Adipose tissue (tissue), 3 donors: Measurements from ENCODE around the gene B4GALT7. TPM values are rescaled to one million over a fixed set of nuclear protein-coding genes. Genes with fewer than 3 reads are reported as not detected.

Experiments used
- H3K27ac ChIP-seq: one replicate; pipeline ENCODE4 v1.5.1; 2013; ENCODE audit warnings: low read depth, low read length
- WGBS, 3 donors: extraction: QIAGEN DNeasy Blood & Tissue Kit; methylation state at CpG; one replicate each; pipeline ENCODE4 v1.1.7; 2013; 5-methylcytosine and 5-hydroxymethylcytosine counted together
- polyA plus RNA-seq, 3 donors: library from polyadenylated mRNA; stranded (reverse); fragments of 200-250 nt; gene quantifications; one replicate each; pipeline ENCODE4 v1.2.3, GENCODE V29; 2013
- donor health status: healthy with polysubstance abuse.
- donor health status: Bipolar disorder and iron deficiency.
- donor health status: healthy.

The B4GALT7 gene
- polyA plus RNA-seq, 3 donors: 21.6 to 45.4 (median 23.8) TPM

DNA sequence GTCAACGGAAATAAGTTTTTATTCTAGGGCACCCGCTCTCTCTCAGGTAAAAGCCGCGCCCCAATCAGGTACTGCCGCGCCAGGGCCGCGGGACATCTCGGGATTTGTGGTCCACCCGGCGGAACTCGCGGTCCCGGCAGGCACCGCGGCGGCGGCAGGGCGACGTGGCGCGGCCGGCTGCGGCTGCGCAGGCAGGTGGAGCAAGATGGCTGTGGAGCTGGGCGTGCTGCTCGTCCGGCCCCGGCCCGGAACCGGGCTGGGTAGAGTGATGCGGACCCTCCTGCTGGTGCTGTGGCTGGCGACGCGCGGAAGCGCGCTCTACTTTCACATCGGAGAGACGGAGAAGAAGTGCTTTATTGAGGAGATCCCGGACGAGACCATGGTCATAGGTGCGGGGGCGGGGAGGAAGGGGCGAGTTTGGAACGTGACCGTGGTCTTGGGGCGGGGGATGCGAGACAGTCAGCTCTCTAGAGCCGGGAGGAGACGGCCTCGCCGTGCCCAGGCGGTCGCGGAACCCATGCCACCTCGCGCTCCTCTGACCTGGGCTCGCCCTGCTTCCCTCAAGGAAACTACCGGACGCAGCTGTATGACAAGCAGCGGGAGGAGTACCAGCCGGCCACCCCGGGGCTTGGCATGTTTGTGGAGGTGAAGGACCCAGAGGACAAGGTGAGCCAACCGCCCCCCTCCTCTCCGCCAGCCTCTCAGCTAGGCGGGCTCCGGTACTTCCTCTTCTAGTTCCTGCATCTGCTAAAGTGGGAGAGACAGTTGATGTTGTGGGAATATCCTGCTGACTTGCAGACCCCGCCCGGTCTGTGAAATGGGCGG, 7.7 kb upstream of the B4GALT7 start, which contains the start of gene TMED9:
Gene TMED9 (plus strand): TSS at position 194 of the 825 bp plus-strand sequence. CDS start 12 bp downstream, at position 206.
- H3K27ac ChIP-seq: no peak within 1 kb of the TSS
- 0 to 1% (median 0%) methylated on average over 67 to 71 of the region's 71 CpGs for WGBS, 3 donors

DNA sequence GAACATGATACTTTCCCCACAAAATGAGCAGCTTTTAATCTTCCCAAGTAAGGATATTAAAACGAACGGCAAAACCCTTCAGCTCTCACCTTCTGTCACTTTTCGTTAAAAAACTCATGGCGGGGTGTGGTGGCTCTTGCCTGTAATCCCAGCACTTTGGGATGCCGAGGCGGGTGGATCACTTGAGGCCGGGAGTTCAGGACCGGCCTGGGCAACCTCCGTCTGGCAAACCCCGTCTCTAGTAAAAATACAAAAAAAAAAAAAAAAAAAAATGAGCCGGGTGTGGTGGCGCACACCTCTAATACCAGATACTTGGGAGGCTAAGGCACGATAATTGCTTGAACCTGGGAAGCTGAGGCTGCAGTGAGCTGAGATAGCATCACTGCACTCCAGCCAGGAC, 7.0 kb upstream of the B4GALT7 start:
- 49 to 83% (median 82%) methylated on average over 13 of the region's 13 CpGs for WGBS, 3 donors
- no peak overlapping the region for H3K27ac ChIP-seq

DNA sequence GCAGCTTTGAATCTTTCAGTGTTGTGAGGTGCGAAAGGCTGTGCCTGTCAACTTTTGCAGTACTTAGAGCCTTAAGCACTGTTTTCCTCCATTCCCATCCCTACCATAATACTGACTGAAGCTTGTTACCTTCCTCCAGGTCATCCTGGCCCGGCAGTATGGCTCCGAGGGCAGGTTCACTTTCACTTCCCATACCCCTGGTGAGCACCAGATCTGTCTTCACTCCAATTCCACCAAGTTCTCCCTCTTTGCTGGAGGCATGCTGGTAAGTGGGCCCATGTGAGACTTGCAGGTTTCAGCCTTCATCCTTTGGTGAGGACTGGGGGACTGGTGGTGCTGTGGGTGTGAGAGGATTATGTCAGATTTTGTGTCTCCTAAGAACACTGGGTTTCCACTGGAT, 6.4 kb upstream of the B4GALT7 start:
- 56 to 89% (median 88%) methylated on average over 3 of the region's 3 CpGs for WGBS, 3 donors
- no peak overlapping the region for H3K27ac ChIP-seq

DNA sequence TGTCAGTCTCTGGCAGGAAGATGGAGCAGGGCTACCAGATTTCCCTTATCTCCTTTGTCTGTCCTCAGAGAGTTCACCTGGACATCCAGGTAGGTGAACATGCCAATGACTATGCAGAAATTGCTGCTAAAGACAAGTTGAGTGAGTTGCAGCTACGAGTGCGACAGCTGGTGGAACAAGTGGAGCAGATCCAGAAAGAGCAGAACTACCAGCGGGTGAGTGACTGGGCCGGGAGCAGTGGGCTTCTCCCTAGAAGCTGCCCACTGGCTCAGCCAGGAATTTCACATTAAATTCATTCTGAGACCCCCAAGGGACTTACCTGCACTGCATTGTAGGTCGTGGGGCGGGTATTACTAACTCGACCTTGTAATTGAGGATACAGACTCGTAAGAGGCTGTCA, 5.9 kb upstream of the B4GALT7 start:
- 71 to 93% (median 92%) methylated on average over 8 of the region's 8 CpGs for WGBS, 3 donors

DNA sequence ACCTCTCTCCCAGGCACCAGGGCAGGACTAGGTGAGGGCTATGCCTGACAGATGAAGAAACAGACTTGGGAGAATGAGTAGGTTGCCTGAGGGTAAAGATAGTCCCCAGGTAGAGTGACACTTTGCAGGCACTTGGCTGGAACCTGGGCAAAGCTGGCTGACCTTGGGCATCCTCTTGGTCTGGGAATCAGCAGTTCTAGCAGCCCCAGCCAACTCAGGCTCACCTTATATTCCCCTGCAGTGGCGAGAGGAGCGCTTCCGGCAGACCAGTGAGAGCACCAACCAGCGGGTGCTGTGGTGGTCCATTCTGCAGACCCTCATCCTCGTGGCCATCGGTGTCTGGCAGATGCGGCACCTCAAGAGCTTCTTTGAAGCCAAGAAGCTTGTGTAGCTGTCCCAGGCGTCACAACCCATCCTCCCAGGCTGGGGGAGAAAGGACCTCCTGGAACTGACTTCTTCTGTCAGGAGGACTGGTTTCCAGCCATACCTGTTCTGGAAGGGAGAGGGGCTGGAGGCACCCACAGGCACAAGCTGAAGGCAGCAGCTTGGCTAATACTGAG, 4.8 kb upstream of the B4GALT7 start:
- 89 to 96% (median 95%) methylated on average over 8 of the region's 8 CpGs for WGBS, 3 donors
- no peak overlapping the region for H3K27ac ChIP-seq

More for the DNA sequence above, 5.9 kb upstream of the B4GALT7 start:
- H3K27ac ChIP-seq: no peak overlapping the region

DNA sequence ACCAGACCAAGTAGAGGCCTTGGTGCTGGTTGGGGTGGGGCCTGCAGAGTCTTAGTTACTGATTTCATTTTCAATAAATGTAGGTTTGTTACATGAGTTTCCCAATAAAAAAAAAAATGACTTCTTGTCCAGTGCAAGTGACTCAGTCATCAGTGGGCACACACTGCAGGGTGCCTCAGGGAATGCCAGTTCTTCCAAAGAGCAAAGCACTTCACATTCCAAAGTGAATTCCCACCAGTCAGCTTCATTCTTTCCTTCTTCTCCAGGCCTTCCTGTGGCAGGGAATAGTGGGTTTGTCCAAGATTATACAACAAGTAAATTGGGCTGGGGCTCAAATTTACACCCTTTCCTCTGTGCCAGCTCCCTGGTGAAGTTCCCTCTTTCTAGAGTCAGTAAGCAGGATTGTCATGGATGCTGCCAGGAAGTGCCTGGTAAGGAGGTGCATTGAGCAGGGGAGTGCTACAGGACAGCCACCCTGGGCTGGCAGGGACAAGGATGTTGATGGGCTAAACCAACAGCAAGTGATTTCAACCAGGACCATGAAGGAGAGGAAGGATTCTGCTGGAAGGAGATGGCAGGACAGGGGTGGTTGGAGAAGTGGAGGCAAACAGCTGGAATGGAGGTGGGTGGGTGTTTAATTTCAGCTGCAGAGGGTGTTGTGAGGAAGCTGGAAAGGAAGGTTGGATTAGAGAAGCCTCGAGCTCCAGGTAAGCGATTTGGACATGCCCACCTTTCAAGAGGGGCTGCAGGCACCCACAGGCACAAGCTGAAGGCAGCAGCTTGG, 3.7 kb upstream of the B4GALT7 start:
- WGBS, 3 donors: 93 to 100% (median 95%) methylated on average over 2 of the region's 2 CpGs
- no peak overlapping the region for H3K27ac ChIP-seq

DNA sequence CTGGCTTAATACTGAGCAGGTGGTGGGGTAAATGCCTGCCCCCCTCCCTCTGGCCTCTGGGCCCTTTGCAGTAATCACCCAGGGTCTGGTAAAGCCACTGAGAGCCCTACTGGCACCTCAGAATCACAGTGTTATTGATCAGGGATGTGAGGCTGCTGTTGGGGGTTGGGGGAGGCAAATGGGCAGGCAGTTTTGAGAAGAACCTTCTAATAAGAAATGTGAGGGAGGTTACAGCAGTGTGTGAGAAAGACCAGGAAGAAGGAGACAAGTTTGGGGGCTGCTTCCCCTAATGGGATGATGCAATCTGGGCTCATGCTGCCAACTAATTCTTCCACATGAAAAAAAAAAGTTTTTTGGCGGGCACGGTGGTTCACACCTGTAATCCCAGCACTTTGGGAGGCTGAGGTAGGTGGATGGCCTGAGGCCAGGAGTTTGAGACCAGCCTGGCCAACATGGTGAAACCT, 3.1 kb upstream of the B4GALT7 start:
- H3K27ac ChIP-seq: no peak overlapping the region
- WGBS, 3 donors: 82 to 91% (median 85%) methylated on average over 2 of the region's 2 CpGs

DNA sequence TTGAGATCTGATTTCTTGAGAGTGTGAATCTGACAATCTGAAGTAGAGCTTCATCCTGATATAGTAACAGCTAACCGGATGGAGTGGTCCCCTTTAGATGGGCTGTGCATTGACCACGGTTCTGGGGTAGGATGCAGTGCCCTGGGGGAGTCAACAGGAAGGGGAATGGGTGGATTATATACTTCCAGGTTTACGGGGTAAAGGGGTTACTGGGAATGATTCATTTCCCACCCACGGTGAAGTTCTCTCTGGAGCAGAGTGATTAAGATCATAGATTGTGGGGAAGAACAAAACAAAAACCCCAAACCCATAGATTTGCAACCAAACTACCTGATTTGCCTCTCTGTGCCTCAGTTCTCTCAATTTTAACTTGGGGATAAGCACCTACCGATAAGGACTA, 1.5 kb upstream of the B4GALT7 start:
- H3K27ac ChIP-seq: no peak overlapping the region
- WGBS, 3 donors: 26 to 37% (median 28%) methylated on average over 5 of the region's 5 CpGs

DNA sequence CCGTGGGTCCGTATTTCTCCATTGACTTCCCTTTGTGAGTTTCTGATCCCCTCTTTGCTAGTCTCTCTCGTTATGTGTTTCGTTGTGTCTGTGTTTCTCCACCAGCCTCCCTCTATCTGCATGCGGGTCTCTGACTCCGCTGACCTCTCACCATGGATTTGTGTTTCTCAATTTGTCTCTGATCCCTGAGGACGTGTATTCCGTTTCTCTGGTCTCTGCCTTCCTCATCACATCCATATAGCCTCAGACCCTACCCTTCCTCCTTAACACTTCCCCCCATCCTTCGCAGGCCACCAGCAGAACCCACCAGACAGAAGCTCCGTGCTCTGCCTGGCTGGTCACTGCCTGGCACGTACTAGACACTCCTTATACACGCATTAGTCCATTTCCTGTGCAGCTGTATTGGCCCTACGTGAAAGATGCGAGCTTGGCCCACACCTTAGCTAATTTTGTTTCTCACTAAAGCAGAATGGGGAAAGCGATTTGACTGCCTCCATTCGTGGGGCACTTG, 631 bp downstream of the B4GALT7 start:
- no peak overlapping the region for H3K27ac ChIP-seq
- 3 to 5% (median 4%) methylated on average over 16 of the region's 16 CpGs for WGBS, 3 donors

DNA sequence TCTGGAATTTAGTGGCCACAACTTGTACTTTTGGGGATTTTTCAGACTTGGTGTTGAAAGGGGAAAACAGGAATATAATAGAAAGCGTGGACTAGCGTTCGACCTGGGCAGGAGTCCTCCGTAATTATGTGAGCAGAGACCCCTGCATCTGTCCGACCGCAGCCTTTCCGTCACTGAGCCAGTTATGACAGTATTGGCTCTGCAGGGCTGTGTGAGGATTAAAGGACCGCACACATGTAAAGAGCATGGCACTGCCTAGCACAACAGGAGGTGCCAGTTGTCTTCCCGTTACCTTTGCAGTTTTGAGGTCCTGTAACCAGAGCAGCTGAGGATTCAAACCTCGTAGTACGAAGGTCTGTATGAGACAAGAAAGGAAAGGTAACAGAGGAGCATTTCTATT, 1.2 kb downstream of the B4GALT7 start:
- H3K27ac ChIP-seq: no peak overlapping the region
- 86 to 95% (median 90%) methylated on average over 11 of the region's 11 CpGs for WGBS, 3 donors

DNA sequence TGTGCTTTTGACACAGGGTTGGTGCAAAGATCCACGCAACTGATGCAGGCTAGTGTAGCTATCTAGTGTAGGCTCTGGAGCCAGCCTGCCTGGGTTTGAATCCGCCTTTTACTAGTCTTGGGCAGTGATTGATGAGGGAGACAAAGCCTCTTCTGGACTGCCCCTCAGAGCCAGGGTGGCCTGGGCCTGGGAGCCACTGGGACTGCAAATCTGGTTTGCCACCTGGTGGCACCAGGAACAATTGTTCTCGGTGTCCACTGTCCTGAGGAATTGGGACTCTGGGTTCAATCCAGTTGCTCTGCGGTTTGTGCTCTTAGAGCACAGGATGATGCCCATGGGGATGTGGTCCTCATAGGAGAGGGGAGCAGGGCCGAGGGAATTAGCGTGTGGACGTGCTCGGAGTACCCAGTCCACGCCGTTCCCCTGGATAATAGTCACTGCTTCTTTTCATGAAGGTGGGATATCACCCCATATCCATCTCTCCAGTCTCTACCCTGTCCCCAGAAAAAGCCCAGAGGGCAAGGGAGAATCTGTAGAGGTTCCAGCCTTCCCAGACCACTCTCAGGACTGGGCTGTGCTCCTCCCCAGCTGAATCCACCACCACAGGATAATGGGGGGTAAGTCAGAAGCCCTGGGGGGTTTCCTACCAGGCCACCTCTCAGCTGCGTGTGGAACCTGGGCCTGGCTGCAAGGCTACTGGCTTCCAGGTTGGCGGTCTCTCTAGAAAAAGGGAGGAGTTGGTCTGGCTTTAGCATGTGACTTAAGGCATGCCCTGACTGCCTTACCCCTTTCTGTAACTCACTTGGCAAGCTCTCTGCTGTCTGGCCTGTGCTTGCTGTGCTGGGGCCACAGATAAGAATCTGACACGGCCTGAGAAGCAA, 1.9 kb downstream of the B4GALT7 start:
- H3K27ac ChIP-seq: no peak overlapping the region
- WGBS, 3 donors: 81 to 88% (median 88%) methylated on average over 13 of the region's 13 CpGs

DNA sequence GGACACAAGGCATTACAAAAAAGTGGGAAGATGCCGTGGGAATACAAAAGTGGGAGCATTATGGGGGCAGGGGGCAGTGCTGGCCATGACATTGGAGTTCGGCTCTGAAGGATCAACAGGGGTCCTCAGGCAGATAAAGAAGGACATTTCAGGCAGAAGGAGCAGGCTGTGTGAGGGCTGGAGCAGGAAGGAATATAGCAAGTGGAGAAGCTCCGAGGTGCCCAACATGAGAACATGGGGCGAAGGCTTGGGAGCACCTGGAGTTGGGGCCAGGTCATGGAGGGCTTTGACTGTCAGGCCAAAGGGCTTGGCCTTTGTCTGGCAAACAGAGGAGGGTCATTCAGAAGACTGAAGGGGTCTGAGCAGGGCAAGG, 2.5 kb downstream of the B4GALT7 start:
- no peak overlapping the region for H3K27ac ChIP-seq
- WGBS, 3 donors: 89 to 92% (median 91%) methylated on average over 4 of the region's 4 CpGs

DNA sequence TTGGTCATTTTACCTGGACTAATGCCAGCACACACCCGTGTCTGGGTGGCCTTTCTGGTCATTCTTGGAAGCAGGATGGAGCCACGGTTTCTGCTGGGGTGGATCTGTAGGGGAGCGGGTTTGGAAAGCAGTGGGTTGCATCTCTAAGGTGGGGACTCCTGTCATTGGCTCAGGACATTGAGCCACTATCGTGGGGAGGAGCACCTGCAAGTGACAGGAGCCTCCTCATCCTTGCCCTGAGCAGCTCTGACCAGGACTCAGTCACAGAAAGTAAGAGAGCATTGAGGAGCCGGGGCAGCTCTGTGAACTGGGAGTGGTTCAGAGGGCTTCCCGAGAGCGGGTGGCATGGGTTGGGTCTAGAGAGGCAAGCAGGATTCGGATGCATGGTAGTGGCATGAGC, 3.7 kb downstream of the B4GALT7 start:
- no peak overlapping the region for H3K27ac ChIP-seq
- 81 to 83% (median 81%) methylated on average over 8 of the region's 8 CpGs for WGBS, 3 donors

DNA sequence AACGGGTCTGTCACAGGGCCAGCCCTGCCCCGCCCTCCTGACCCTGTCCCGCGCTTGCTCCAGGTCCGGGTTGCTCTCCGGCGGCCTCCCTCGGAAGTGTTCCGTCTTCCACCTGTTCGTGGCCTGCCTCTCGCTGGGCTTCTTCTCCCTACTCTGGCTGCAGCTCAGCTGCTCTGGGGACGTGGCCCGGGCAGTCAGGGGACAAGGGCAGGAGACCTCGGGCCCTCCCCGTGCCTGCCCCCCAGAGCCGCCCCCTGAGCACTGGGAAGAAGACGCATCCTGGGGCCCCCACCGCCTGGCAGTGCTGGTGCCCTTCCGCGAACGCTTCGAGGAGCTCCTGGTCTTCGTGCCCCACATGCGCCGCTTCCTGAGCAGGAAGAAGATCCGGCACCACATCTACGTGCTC, 4.2 kb downstream of the B4GALT7 start:
- whole genome bisulfite sequencing, 3 donors: 90 to 93% (median 92%) methylated on average over 26 to 27 of the region's 27 CpGs
- no peak overlapping the region for H3K27ac ChIP-seq

DNA sequence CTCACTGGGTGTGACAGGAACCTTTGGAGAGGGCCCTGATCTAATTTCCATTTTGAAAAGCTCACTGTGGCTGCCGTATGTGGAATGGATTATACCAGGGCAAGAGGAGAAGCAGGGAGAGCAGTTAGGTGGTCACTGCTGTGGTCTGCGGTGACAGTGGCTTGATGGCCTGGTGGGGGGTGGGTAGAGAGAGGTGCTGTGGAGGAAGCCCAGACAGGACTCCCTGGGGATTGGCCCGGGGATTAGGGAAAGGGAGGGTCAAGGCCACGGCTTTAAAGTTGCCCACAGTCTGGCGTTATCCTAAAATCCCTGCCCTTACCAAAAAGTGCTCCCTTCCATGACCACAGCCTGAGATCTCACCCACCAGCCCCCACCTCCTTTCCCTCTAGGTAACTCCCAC, 4.7 kb downstream of the B4GALT7 start:
- 73 to 84% (median 79%) methylated on average over 5 of the region's 5 CpGs for WGBS, 3 donors
- no peak overlapping the region for H3K27ac ChIP-seq

DNA sequence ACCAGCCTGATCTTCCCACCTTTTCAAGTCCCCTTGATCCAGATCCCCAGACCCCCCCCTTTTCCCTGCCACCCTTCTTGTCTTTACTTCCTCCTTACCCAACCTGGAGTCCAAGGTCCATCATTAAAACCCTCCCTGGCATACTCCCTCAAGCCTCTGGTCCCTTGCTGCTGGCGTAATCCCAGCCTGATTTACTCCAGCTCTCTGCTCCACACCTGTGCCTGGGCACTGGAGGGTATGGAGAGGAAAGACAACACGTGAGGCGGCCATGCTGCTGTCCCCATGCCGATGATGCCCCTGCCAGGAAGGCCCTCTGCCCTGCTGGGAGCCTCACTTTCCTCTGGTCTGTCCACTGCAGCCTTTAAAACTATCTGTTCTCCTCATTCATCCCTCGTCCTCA, 5.1 kb downstream of the B4GALT7 start:
- no peak overlapping the region for H3K27ac ChIP-seq
- WGBS, 3 donors: 83 to 92% (median 91%) methylated on average over 5 of the region's 5 CpGs

DNA sequence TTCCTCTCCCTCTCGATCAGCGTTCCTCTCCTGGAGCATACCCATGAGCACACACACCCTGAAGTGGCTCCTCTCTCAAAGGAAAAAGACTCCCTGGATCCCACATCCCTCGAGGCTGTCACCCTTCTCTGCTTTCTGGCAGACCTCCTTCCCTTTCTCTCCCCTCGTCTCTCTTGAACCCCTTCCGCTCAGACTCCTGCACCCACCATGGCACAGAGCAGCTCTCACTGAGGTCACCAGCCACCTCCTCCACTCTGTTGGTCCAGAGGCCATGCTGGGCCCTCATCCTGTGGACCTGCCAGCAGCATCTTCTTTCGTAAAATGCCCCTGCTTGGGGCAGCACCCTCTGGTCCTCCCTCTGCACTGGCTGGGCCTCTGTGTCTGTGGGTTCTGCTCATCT, 5.7 kb downstream of the B4GALT7 start:
- 81 to 85% (median 81%) methylated on average over 6 of the region's 6 CpGs for WGBS, 3 donors
- no peak overlapping the region for H3K27ac ChIP-seq
